Measurements from ENCODE around the gene DAG1.

- TF ChIP-seq CTCF (optimal IDR thresholded peaks at IDR 0.05 in 1 of 3, IDR thresholded peaks at IDR 0.05 in 1 of 3, conservative IDR thresholded peaks at IDR 0.05 in 1 of 3; ENCODE audit: extremely low read depth in 1 of 3, insufficient read depth in 2 of 3, low read length in 3 of 3) (no peak), EZH2 (IDR thresholded peaks at IDR 0.05; ENCODE audit: low read length) (no peak)
Measured at GRCh38 chr3:49460188-49460890, 9.7 kb upstream of the DAG1 start.

Data from keratinocyte (primary cell).